HCT116 (cell line): Measurements from ENCODE around the gene FCHO1. TPM values are rescaled to one million over a fixed set of nuclear protein-coding genes. Genes with fewer than 3 reads are reported as not detected.

Experiments
- ATAC-seq: fragments of 200-7000 bp; cut with Tn5 transposase; 2 replicates; pipeline ENCODE4 v1.9.1; 2020; ENCODE audit warnings: mild to moderate bottlenecking, moderate library complexity
- BruUV-seq: library from RNA; stranded (reverse); fragments of 400-500 nt; replicated peaks from 2 replicates; lab custom pipeline; 2021; lab: Mats Ljungman, UMichigan
- CTCF ChIA-PET: fragments of 300-600 bp; sonication (Branson Sonifier 250); formaldehyde crosslinking; loops from one replicate; lab custom pipeline; 2021; ENCODE audit warnings: antibody characterized with exemption; lab: Charles Lee
- POLR2A ChIA-PET: fragments of 300-600, 350-600 bp; sonication (Branson Sonifier 250); formaldehyde crosslinking; loops from one replicate; lab custom pipeline; 2021; ENCODE audit warnings: antibody characterized with exemption; lab: Charles Lee
- RAD21 ChIA-PET, 2 experiments: fragments of 300-600 bp; sonication (Branson Sonifier 250); formaldehyde crosslinking; loops; one replicate each; lab custom pipeline; 2023; ENCODE audit warnings: low total read pairs in 2 of 2; ENCODE audit not compliant: uncharacterized antibody in 2 of 2, unreplicated experiment in 2 of 2, low non-redundant PET in 1 of 2; lab: Charles Lee
- DNase-seq: peaks from one replicate; pipeline ENCODE4 v3.0.0-alpha.2; 2010; ENCODE audit warnings: low read depth, low spot score
- H2AFZ ChIP-seq: fragments of 200-600 bp; shearing (Covaris generic), sonication (generic); 2 replicates; pipeline ENCODE4 v1.6.1; 2017; ENCODE audit warnings: low read depth, mixed run types, mixed read lengths, antibody characterized with exemption, low read length; ENCODE audit not compliant: poor library complexity, severe bottlenecking
- H3K27ac ChIP-seq: 2 replicates; pipeline ENCODE4 v1.5.1; 2012; ENCODE audit warnings: low read depth, low read length
- H3K27me3 ChIP-seq: fragments of 200-600 bp; sonication (generic); 2 replicates; pipeline ENCODE4 v1.6.1; 2016; ENCODE audit warnings: mixed run types, low read length, mixed read lengths; ENCODE audit not compliant: insufficient read depth
- H3K36me3 ChIP-seq, 2 experiments: fragments of 200-500 bp in 1 of 2; fragments of 200-600 bp in 1 of 2; sonication (Bioruptor generic) in 1 of 2; sonication (generic) in 1 of 2; 2 replicates each; pipeline versions ENCODE4 v1.5.1 to v1.6.1; 2014 to 2016; ENCODE audit warnings: low read length in 2 of 2, inconsistent platforms in 1 of 2, mixed read lengths in 1 of 2, mixed run types in 1 of 2; ENCODE audit not compliant: insufficient read depth in 2 of 2, control insufficient read depth in 1 of 2
- H3K4me1 ChIP-seq, 2 experiments: fragments of 200-600 bp in 1 of 2; sonication (generic) in 1 of 2; 2 replicates each; pipeline versions ENCODE4 v1.5.1 to v1.6.1; 2012 to 2017; ENCODE audit warnings: low read length in 2 of 2, inconsistent platforms in 1 of 2, mild to moderate bottlenecking in 1 of 2, mixed read lengths in 1 of 2, mixed run types in 1 of 2, moderate library complexity in 1 of 2; ENCODE audit not compliant: insufficient read depth in 2 of 2, control insufficient read depth in 1 of 2
- H3K4me2 ChIP-seq: fragments of 200-600 bp; sonication (generic); 2 replicates; pipeline ENCODE4 v1.6.1; 2017; ENCODE audit warnings: mixed run types, low read length, mixed read lengths
- H3K4me3 ChIP-seq, 2 experiments: fragments of 200-600 bp in 1 of 2; sonication (generic) in 1 of 2; replicated peaks in 1 of 2; 2 replicates each; pipeline ENCODE4 v1.5.1; 2011 to 2016; ENCODE audit warnings: low read length in 2 of 2, control low read depth in 1 of 2, low read depth in 1 of 2, mild to moderate bottlenecking in 1 of 2, mixed read lengths in 1 of 2, mixed run types in 1 of 2
- H3K79me2 ChIP-seq: fragments of 200-600 bp; sonication (generic); 2 replicates; pipeline ENCODE4 v1.6.1; 2017; ENCODE audit warnings: mild to moderate bottlenecking, mixed run types, low read length, moderate library complexity, mixed read lengths; ENCODE audit not compliant: insufficient read depth
- H3K9ac ChIP-seq: fragments of 200-600 bp; sonication (generic); 2 replicates; pipeline ENCODE4 v1.6.1; 2016; ENCODE audit warnings: low read length, mixed read lengths
- H3K9me2 ChIP-seq: fragments of 200-600 bp; sonication (generic), shearing (Covaris generic); 2 replicates; pipeline ENCODE4 v1.6.1; 2017; ENCODE audit warnings: mixed run types, mild to moderate bottlenecking, moderate library complexity; ENCODE audit not compliant: insufficient read depth
- H3K9me3 ChIP-seq, 2 experiments: fragments of 200-500 bp in 1 of 2; fragments of 200-600 bp in 1 of 2; sonication (Bioruptor generic) in 1 of 2; sonication (generic) in 1 of 2; 2 replicates each; pipeline ENCODE4 v1.6.1; 2014 to 2017; ENCODE audit warnings: low read length in 2 of 2, mixed read lengths in 2 of 2, inconsistent platforms in 1 of 2, low read depth in 1 of 2, mild to moderate bottlenecking in 1 of 2, mixed run types in 1 of 2, moderate library complexity in 1 of 2; ENCODE audit not compliant: control insufficient read depth in 1 of 2, insufficient read depth in 1 of 2
- H4K20me1 ChIP-seq: fragments of 200-600 bp; sonication (generic), shearing (Covaris generic); 2 replicates; pipeline ENCODE4 v1.6.1; 2017; ENCODE audit warnings: mixed run types, mild to moderate bottlenecking, moderate library complexity; ENCODE audit not compliant: insufficient read depth
- CBX3 ChIP-seq: IDR thresholded peaks from 2 replicates; pipeline ENCODE4 v1.6.1; 2012; ENCODE audit warnings: low read depth
- JUND ChIP-seq: IDR thresholded peaks from 2 replicates; pipeline ENCODE4 v1.6.1; 2012
- SIN3A ChIP-seq: IDR thresholded peaks from 2 replicates; pipeline ENCODE4 v1.6.1; 2012; ENCODE audit warnings: low read depth
- SP1 ChIP-seq: IDR thresholded peaks from 2 replicates; pipeline ENCODE4 v1.6.1; 2012; ENCODE audit warnings: low read depth
- SRF ChIP-seq: IDR thresholded peaks from 2 replicates; pipeline ENCODE4 v1.6.1; 2012; ENCODE audit warnings: low read depth
- ZFX ChIP-seq: fragments of 450-650 bp; IDR thresholded peaks from 2 replicates; pipeline ENCODE4 v1.6.1; 2017
- intact Hi-C: fragments of 100-400 bp; cut with micrococcal nuclease; formaldehyde crosslinking; loops from 2 replicates; pipeline ENCODE4 v1.10.0; 2022
- total RNA-seq: library from RNA; stranded (reverse); gene quantifications from one replicate; pipeline ENCODE4 v1.2.1, GENCODE V29; 2021; ENCODE audit not compliant: unreplicated experiment
- TF ChIP-seq, protein P1 (sequence below): IDR thresholded peaks from 2 replicates; pipeline ENCODE4 v1.6.1; 2011; ENCODE audit warnings: mild to moderate bottlenecking, low read length, moderate library complexity; ENCODE audit not compliant: insufficient replicate concordance; ENCODE audit errors: extremely low read depth
- TF ChIP-seq, protein P2 (sequence below): IDR thresholded peaks from 2 replicates; pipeline ENCODE4 v1.6.1; 2012

FCHO1 gene
- total RNA-seq, 1 experiment from 2014 or later, result 28.1 TPM

DNA sequence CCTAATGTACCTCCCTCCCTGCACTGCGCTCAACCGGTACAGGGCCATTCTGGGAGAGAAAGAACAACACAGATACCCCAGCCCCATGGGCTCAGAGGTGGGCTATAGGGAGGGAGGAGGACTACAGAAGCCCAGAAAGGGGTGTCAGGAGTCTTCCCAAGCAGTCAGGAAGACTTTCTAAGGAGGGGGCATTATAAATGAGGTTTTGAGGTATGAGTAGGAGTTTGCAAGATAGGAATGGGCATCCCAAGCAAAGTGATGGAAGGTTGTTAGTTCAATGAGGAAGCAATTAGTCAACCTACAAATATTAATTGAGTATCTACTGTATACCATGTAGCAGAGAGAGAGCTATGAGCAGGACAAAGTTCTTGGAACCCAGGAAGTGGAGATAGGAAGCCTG, 37.4 kb downstream of the FCHO1 start:
- H3K9me3 ChIP-seq, result no peaks in the 10 kb centered on the region
- no peaks in the 10 kb centered on the region for H3K27me3 ChIP-seq
- H3K4me2 ChIP-seq, result no peak overlapping the region
- DNase-seq, result no peak
- no peak overlapping the region for H3K4me3 ChIP-seq
- BruUV-seq, result no TSS peak
- ChIA-PET POLR2A (interaction anchor here (0.8 kb wide), 1 partner anchor 71 kb away, joined by 3 read pairs; the partner anchor contains the start of gene RPL18A), RAD21 (interaction anchor here in 1 of 2 experiments (0.7 kb wide), 1 partner anchor 134 kb away, joined by 6 read pairs; no protein-coding TSS in a partner anchor), CTCF (no interaction called here)
- intact Hi-C loops, result no loop called here
- no peaks in the 10 kb centered on the region for H3K79me2 ChIP-seq
- H3K9ac ChIP-seq, result no peak overlapping the region
- TF ChIP-seq SP1, result no peak
- no peak for TF ChIP-seq CBX3
- TF ChIP-seq ZFX, result no peak
- no peak for TF ChIP-seq SIN3A
- TF ChIP-seq SRF, result no peak
- peaks cover 35 to 49% of the 10 kb centered on the region in 2 experiments for H3K4me1 ChIP-seq
- H3K9me2 ChIP-seq, result no peaks in the 10 kb centered on the region
- H3K36me3 ChIP-seq, result peaks cover 0 to 6% of the 10 kb centered on the region in 2 experiments; a peak in 1 of 4 replicates
- H3K27ac ChIP-seq, result no peak overlapping the region
- H2AFZ ChIP-seq, result no peak overlapping the region
- no peaks in the 10 kb centered on the region for H4K20me1 ChIP-seq
- ATAC-seq, result no peak

DNA sequence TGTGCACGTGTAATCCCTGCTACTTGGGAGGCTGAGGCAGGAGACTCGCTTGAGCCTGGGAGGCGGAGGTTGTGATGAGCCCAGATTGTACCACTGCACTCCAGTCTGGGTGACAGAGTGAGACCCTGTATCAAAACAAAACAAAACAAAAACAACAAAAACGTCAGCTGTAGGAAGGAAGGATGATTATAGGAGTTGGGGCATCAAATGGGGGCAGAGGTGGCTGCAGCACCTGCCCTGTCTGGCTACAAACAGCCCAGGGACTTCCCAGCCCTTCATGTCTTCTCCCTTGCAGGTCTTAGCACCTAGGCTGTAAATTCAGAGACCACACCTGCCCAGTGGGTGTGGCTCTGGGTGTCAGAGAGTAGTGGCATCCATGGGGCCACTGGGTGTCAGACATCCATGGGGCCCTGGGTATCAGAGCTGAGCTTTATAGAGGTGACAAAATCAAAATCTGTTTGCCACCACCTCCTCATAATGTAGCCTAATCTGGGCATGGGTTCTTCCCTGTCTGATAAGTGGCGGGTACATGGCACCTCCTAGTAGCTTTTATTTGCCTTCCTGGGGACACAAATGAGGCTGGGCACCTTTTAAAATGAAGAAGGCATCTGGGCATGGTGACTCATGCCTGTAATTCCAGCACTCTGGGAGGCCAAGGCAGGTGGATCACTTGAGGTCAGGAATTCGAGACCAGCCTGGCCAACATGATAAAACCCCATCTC, 38.9 kb downstream of the FCHO1 start:
- no peak overlapping the region for H2AFZ ChIP-seq
- H3K9me3 ChIP-seq, result no peaks in the 10 kb centered on the region
- ChIA-PET RAD21 (no interaction called here), POLR2A (interaction anchor here (1.3 kb wide), 1 partner anchor 40 kb away, joined by 4 read pairs; no protein-coding TSS in a partner anchor), CTCF (interaction anchor here (0.8 to 1.1 kb wide), 2 partner anchors 24 to 184 kb away, joined by 3 read pairs; no protein-coding TSS in a partner anchor)
- DNase-seq, result peak; percentile 60
- no peaks in the 10 kb centered on the region for H3K27me3 ChIP-seq
- H3K79me2 ChIP-seq, result no peaks in the 10 kb centered on the region; the same call in 1 of the 2 replicates
- H3K4me1 ChIP-seq, result peaks cover 42 to 57% of the 10 kb centered on the region in 2 experiments
- peak overlapping the region; percentile 77 for H3K27ac ChIP-seq
- peak overlapping the region in 1 of 2 experiments; percentile 10; a peak in 1 of 4 replicates for H3K4me3 ChIP-seq
- TF ChIP-seq, protein P1, sequence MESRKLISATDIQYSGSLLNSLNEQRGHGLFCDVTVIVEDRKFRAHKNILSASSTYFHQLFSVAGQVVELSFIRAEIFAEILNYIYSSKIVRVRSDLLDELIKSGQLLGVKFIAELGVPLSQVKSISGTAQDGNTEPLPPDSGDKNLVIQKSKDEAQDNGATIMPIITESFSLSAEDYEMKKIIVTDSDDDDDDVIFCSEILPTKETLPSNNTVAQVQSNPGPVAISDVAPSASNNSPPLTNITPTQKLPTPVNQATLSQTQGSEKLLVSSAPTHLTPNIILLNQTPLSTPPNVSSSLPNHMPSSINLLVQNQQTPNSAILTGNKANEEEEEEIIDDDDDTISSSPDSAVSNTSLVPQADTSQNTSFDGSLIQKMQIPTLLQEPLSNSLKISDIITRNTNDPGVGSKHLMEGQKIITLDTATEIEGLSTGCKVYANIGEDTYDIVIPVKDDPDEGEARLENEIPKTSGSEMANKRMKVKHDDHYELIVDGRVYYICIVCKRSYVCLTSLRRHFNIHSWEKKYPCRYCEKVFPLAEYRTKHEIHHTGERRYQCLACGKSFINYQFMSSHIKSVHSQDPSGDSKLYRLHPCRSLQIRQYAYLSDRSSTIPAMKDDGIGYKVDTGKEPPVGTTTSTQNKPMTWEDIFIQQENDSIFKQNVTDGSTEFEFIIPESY, result no peak
- TF ChIP-seq JUND (peak; percentile 53; the same call in 1 of the 2 replicates), CBX3 (no peak), SP1 (peak; percentile 1; the same call in 1 of the 2 replicates)
- TF ChIP-seq, protein P2, sequence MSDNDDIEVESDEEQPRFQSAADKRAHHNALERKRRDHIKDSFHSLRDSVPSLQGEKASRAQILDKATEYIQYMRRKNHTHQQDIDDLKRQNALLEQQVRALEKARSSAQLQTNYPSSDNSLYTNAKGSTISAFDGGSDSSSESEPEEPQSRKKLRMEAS, result peak; percentile 68; the same call in 1 of the 2 replicates
- peaks cover 0 to 1% of the 10 kb centered on the region in 2 experiments; a peak in 1 of 4 replicates for H3K36me3 ChIP-seq
- BruUV-seq, result no TSS peak
- ATAC-seq, result peak; percentile 74
- H4K20me1 ChIP-seq, result no peaks in the 10 kb centered on the region
- no peak overlapping the region for H3K9ac ChIP-seq
- H3K9me2 ChIP-seq, result no peaks in the 10 kb centered on the region
- intact Hi-C loops, result no loop called here
- H3K4me2 ChIP-seq, result peak overlapping the region; percentile 68
